Amygdala (tissue), 56 donors: ENCODE data around the gene PSMG1.
A peak's percentile ranks its signal among the peaks of the same experiment; 100 is the strongest.

Experiments
- DNase-seq, 56 donors: peaks; one replicate each; lab custom pipeline; 2025; lab: John Stamatoyannopoulos, UW

Gene PSMG1

DNA sequence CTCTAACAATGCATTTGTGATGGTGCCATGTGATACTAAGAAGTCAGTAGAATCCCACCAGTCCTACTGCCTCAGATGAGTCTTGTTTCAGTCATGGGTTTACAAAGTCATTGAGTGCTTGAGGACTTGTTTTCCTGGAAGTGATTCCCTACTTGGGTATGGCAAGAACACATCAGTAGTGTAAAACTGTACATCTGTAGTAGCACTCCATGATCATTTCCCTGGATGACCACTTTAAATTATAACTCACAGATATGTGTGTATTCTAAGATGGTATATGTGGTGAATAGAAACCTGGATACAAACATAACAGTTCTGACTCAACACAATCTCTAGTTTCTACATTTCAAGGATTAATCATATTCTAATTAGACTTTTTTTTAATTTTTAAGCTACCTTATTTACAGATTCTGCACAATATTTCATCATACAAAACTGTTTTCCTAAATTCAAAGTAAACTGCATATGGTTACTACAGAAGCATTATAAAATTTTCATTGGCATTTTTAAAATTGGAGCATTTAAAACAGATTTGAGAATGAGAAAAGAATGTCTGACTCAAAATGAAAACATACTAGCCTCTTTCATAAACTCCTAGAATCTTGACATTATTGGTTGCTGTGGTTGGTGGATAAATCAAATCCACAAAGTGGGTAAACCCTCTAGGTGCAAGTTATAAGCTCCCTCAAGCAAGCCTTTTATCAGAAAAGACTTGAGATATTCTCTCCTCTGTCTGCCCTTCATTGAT, 6.8 kb upstream of the PSMG1 start:
- no peak for DNase-seq

DNA sequence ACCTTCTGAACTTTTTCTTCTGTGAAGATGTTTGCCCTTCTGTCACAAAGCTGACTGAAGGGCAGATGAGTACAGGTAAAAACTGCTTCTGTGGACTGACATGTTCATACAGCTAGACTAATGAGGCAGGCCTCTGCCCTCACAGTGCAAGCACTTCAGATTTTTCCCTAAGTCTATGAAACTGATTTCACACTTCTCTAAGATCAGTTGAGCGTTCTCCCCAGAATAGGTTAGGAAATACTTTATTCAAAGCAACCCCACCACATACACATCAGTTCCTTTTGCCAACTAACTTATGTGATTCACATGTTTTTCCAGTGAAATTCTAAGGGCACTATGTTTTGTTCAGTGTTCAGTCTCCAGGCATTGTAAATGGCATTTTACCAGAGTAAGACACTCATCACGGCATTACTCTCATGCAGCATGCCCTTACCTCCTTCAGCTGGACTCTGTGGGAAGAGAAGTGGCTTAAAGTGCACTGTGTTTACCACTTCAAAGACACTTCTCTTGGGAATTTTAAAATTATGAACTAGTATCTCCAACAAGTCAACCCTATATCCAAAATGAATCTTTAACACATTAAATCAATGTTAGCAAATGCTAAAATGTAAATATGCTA, 5.4 kb upstream of the PSMG1 start:
- DNase-seq: no peak

DNA sequence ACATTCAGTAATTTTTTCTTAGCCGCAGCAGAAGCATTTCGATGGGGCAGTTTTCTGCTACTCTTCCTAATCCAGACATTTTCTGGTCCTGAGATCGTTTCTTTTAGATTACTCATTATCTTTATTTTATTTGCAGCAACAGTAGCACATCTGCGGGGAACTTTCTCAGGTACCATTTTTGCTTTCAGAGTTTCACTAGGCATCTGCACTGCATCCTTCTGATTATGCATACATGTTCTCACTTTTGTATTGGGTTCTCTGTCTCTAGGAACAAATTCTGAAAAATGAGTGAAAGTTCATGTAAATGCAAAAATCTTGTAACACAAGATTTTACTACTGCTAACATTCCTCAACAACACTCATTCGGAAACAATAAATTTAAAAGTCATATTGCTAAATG, 3.9 kb upstream of the PSMG1 start:
- DNase-seq: no peak

GRCh38 chr21:39186676-39187075, 3.4 kb upstream of the PSMG1 start:
- no peak for DNase-seq

DNA sequence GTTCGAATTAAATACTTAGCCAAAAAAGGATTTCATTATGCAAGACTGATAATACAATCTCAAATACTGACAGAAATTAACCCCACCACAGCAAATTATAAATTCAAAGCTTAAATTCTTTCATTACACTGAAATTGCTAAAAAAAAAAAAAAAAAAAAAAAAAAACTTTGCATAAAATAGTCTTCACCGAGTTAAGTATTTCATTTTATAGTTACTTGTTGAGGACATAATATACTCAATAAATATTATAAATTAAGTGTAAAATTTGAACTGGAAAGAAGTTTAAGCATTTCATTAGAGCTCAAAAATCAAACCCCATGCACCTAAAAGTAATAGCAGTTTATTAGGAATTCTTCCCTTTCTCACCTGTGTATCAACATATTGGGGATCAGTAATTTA, 1.9 kb upstream of the PSMG1 start:
- DNase-seq: no peak

DNA sequence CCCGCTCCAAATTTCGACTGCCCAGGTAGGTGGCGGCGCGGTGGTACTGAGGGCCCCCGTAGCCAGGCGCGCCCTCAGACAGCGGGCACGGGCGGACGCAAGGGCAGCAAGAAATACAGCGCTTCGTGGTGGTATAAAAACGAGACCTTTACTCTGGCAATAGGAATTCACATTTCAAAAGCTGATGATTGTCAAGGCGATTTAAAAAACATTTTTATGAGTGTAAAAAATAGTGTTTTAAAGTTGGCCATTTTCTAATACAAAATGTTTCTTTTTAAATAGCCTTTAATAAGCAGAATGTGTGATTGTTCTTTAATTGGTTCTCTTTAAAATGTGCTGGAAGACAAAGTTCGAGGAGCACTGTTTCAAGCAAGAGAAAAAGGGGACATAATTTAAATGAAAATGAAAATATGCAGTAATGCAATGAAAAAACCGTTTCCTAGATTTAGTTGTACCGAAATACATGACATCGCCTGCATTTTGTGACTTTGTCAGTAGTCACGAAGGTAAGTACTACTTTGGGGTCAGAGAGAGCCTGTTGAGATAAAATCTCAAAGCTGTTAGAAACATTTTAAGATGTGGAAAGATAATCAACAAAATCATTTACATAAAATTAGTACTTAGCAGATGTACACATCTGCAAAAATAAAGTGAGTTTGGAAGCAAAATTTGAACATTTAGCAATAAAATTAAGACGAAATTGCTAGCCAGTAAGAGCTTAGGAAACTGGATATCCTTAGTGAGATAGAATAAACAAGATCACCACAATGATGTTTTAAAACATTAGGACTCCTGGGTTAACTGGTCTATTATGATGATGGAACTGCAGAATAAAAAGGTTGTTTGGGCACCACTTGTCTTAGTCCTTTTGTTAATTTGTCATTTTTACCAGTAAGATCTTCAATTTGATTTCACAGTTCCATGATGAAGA, 1.1 kb upstream of the PSMG1 start:
- DNase-seq: no peak

DNA sequence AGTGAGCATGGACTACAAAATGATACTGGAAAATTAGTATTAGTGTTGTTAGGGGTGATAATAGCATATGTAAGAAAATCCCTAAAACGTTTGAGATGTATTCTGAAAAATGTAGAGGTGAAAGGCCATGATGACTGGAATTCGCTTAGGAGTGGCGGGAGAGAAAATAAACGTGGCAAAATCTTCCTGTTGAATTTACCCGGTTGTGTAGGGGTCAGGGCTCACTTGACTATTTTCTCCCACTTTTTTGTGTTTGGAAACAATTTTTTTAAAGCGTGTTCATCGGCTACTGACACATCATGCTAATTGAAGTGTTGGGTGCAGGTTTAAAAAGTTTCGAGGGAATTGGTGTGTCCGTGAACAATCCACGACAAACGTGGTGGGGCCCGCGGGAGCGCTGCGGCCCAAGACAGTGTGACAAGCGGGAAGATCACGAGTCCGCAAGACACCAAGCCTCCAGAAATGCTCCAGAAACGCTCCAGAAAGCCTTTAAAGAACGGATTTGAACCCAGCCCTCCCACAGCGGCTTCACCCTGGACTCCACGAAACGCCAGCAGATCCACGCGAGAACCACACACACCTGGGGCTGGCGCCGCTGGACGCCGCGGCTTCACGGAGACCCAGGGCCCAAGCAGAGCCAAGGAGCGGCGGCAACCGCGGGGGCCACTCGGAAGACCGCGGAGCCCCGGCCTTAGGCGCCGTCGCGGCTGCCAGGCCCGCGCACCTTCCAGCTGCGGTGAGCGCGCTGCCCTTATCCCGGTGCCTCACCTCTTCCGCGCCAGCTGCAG, 573 bp downstream of the PSMG1 start:
- peak in 11 of 56 donors; percentile 15 to 61 (median 40) for DNase-seq

GRCh38 chr21:39182016-39182415, 1.2 kb downstream of the PSMG1 start:
- DNase-seq: no peak

- no peak for DNase-seq
Observed at GRCh38 chr21:39181205-39181818, 1.9 kb downstream of the PSMG1 start.

DNA sequence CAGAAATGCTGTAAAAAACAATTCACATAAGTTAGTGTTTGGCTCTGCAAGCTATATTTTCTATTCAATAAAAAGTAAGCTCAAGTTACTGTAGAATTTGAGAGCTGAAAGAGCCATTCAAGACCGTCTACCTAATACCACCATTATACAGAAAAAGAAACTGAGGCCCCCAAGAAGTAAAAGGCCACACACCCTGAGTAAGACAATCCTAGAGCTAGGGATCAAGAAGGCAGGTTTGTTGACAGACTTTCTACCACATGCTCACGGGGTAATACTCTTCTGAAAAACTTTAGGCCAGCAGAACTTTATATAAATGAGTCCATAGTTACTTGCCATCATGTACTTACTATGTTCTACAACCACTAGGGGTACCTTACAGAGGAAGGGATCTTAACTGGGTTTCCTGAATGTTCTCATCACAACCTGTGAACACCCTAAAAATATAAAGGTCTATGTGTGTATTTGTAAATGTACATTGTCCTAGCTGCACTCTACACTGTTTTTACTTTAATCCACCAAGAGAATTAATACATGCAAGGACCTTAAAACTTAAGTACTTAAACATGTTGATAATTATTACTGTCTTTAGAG, 2.7 kb downstream of the PSMG1 start:
- no peak for DNase-seq

DNA sequence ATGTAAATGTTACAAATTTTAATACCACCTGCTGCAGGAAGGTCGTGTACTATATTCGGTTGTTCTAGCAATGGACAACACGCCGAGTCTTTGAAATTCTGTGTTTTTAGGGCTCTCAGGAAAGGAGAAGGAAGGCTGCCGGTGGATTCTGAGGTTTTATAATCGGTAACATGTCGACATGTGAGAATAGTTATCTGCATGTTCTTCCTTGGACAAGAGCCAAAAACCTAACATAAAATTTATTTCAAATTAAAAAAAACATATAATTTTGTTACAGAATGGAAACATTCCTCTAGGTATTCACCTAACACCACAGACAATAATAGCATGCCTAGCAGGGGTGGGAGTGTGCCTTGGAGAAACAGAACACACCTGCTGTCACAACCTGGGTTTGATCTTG, 4.8 kb downstream of the PSMG1 start:
- DNase-seq: no peak

DNA sequence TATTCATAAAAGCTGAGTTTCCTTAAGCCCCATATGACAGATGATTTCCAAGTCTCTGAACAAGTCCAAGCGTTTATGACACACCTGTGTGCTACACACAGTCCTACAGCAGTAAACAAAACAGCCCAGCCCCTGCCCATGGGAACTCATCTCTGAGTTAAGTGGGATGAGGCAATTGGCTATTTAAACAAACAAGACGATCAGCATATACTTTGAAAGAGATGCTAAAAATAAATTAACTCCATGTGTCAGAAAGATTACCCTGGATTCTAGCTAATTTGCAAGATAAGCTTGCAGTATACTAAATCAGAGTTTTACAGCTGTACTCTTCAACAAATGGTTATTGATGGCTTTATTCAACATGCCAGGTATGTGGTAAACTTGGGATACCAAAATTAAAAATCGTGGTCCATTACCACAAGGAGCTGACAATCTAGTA, 7.0 kb downstream of the PSMG1 start:
- no peak for DNase-seq

DNA sequence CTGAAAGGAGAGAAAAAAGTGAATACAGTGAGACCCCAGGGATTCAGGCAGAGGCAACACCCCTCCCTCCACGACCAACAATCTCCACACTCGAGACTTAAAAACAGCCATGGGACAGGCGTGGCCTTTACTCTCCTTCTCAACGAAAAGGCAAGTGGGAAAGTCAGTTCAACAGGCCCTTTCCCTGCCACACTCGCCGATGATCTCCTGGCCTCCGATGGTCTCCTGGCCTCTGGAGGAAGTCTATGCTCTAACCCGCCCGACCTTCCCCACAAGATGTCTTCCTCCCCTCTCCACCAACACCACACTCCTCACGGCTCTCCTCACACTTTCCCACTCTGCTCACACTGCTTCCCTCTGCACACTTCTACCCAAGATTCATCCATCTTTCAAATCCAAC, 7.6 kb downstream of the PSMG1 start:
- DNase-seq: no peak

DNA sequence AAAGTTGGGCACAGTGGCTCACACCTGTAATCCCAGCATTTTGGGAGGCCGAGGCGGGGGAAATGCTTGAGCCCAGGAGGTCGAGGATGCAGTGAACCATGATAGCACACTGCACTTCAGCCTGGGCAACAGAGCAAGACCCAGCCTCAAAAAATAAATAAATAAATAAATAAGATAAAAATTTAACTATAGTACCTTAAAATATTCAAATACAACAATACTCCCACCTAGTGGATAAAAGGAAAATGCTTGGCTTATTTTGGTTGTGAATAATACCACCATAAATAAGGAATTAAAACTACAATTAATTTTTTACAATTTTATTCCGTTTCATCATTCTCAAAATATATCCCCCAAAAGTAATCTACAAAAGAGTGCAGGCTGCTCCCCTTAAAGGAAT, 8.1 kb downstream of the PSMG1 start:
- no peak for DNase-seq

DNA sequence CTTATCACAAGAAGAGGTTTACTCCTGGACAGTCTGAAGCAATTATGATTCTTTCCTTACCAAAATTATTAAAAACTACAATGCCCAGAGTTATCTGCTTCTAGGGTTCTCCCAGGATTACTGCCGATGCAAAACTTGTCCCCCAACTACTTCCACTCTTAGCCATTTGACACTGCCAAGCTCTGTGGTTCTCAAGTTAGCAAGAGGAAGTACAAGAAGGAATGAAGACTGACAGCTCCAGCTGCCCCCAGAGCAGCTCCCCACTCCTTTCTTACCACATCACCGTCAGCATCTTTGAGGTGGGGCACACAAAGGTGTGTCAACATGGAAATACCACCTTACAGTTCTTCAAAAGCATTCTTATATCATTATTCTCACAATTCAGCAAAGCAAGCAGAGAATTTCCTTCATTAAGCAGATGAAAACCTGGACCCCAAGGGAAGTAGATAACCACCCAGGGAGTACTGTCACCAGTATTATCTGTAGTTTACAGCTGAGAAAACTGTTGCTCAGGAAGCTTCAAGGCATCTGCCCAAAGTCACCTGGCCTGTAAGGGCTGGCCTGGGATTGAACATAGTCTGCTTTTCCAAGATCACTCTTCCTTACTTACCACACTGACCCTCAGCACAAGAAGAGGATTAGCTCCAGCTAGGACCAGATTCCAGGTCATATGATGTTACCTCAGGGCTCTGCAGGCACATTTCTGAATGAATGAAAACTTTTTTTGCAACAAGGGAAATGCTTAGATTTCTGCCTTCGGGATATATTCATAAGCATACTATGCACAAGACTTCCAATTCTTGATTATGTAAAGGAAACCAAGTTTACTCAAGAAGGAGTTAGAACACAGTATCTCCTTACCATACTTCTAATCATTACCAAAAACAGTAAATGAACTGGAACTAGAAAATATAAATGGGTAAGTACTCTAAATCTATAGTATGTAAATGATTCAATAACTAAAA, 9.3 kb downstream of the PSMG1 start:
- no peak for DNase-seq

- no peak for DNase-seq
Observed at GRCh38 chr21:39169906-39170305, 13.3 kb downstream of the PSMG1 start.

GRCh38 chr21:39168800-39169199, 14.5 kb downstream of the PSMG1 start:
- DNase-seq: no peak

GRCh38 chr21:39164523-39164922, 18.7 kb downstream of the PSMG1 start:
- no peak for DNase-seq
